ENCODE results near the gene EEF1A2. TPM values are rescaled to one million over a fixed set of nuclear protein-coding genes. Genes with fewer than 3 reads are reported as not detected.

The EEF1A2 gene
- total RNA-seq, 1 donor from 2014 or later: 0.54 TPM

DNA sequence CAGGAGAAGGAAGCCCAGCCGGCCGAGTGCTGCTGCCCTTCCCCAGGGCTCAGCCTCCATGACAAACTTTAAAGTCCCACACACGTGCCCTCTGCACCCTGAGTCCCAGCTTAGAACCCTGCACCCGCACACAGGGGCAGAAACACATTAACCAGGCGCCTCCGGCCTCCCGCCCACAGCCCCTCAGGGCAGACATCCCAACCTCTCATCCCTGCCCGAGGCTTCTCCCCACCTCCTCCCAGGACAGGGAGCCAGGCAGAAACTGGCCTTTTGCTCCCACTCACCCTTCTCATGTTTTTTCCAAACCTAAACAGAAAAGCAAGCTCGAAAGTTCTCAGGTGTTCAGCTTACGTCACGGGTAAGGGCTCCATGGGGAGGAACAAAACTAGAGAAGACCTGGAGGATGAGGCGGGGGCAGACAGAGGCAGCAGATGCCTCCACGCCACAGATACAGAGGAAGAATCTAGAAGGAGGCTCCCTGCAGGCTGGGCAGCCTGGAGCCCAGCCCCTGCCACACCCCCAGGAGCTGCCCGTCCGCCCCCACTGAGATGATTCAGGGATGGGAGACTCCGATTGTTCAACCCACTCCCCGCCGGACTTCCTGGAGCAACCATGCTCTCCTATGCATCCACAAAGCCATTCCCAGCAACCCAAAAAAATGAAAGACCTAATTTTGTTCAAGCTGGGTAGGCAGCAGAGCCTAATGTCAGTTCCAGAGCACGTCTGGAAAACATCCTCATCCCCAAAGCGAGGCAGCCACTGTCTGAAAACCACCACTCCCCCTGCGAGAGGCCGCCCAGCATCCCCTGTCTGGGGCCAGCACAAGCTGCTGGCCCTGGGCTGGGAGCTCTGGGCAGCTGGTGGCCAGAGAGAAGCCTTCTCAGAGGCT lies 35.2 kb downstream of the EEF1A2 start:
- Histone ChIP-seq H3K4me1 (peaks cover 16% of the 10 kb centered on the region), H3K9ac (no peak overlapping the region), H3K36me3 (no peaks in the 10 kb centered on the region), H3K4me2 (no peak overlapping the region), H3K79me2 (ENCODE audit: low read depth) (peaks cover 66% of the 10 kb centered on the region), H3K27me3 (no peaks in the 10 kb centered on the region), H3K4me3 (no peak overlapping the region), H3K9me3 (ENCODE audit: low read depth) (no peaks in the 10 kb centered on the region), H4K20me1 (ENCODE audit: low read depth) (peaks cover 99% of the 10 kb centered on the region), H3K27ac (no peak overlapping the region), H2AFZ (replicated peaks) (no peak overlapping the region), H3F3A (ENCODE audit: low read depth) (no peaks in the 10 kb centered on the region)
- Mint-ChIP-seq H3K27ac (no peak overlapping the region), H3K4me1 (peaks cover 49% of the 10 kb centered on the region), H3K27me3 (ENCODE audit: insufficient read depth, low read depth) (peaks cover 4% of the 10 kb centered on the region), H3K36me3 (no peaks in the 10 kb centered on the region), H3K4me3 (peak overlapping the region; percentile 46), H3K9me3 (no peaks in the 10 kb centered on the region)
- no peak for DNase-seq (ENCODE audit: low spot score)
- TF ChIP-seq EZH2phosphoT487 (IDR thresholded peaks at IDR 0.05) (no peak), EZH2 (IDR thresholded peaks at IDR 0.05) (no peak)
- TF ChIP-seq, protein P1, sequence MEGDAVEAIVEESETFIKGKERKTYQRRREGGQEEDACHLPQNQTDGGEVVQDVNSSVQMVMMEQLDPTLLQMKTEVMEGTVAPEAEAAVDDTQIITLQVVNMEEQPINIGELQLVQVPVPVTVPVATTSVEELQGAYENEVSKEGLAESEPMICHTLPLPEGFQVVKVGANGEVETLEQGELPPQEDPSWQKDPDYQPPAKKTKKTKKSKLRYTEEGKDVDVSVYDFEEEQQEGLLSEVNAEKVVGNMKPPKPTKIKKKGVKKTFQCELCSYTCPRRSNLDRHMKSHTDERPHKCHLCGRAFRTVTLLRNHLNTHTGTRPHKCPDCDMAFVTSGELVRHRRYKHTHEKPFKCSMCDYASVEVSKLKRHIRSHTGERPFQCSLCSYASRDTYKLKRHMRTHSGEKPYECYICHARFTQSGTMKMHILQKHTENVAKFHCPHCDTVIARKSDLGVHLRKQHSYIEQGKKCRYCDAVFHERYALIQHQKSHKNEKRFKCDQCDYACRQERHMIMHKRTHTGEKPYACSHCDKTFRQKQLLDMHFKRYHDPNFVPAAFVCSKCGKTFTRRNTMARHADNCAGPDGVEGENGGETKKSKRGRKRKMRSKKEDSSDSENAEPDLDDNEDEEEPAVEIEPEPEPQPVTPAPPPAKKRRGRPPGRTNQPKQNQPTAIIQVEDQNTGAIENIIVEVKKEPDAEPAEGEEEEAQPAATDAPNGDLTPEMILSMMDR (IDR thresholded peaks at IDR 0.05): no peak

- H3K27me3 Mint-ChIP-seq (ENCODE audit: insufficient read depth, low read depth): peaks cover 4% of the 10 kb centered on the region
- Histone ChIP-seq H3K27me3 (no peaks in the 10 kb centered on the region), H3F3A (ENCODE audit: low read depth) (no peaks in the 10 kb centered on the region), H3K79me2 (ENCODE audit: low read depth) (peaks cover 52% of the 10 kb centered on the region), H3K4me1 (peaks cover 16% of the 10 kb centered on the region), H2AFZ (replicated peaks) (no peak overlapping the region), H3K9ac (no peak overlapping the region), H3K4me2 (no peak overlapping the region), H4K20me1 (ENCODE audit: low read depth) (peaks cover 99% of the 10 kb centered on the region), H3K27ac (no peak overlapping the region), H3K9me3 (ENCODE audit: low read depth) (no peaks in the 10 kb centered on the region), H3K36me3 (no peaks in the 10 kb centered on the region), H3K4me3 (no peak overlapping the region)
- H3K36me3 Mint-ChIP-seq: no peaks in the 10 kb centered on the region
- no peak for DNase-seq (ENCODE audit: low spot score)
- no peak for TF ChIP-seq EZH2 (IDR thresholded peaks at IDR 0.05)
- TF ChIP-seq, protein P1 (IDR thresholded peaks at IDR 0.05): no peak
- no peak for TF ChIP-seq EZH2phosphoT487 (IDR thresholded peaks at IDR 0.05)
- peaks cover 45% of the 10 kb centered on the region for H3K4me1 Mint-ChIP-seq
- H3K9me3 Mint-ChIP-seq: no peaks in the 10 kb centered on the region
- no peak overlapping the region for H3K27ac Mint-ChIP-seq
- no peak overlapping the region for H3K4me3 Mint-ChIP-seq
These were observed 36.6 kb downstream of the EEF1A2 start for GRCh38 chr20:63462244-63462643.

- peaks cover 56% of the 10 kb centered on the region for H3K79me2 ChIP-seq (ENCODE audit: low read depth)
These were observed 37.6 kb downstream of the EEF1A2 start for GRCh38 chr20:63461104-63461763.

More at GRCh38 chr20:63461104-63461763, 37.6 kb downstream of the EEF1A2 start:
- H3F3A ChIP-seq (ENCODE audit: low read depth): no peaks in the 10 kb centered on the region
- no peaks in the 10 kb centered on the region for H3K36me3 ChIP-seq
- H3K9me3 Mint-ChIP-seq: no peaks in the 10 kb centered on the region
- peak; percentile 78 for DNase-seq (ENCODE audit: low spot score)
- peaks cover 4% of the 10 kb centered on the region for H3K27me3 Mint-ChIP-seq (ENCODE audit: insufficient read depth, low read depth)
- no peak overlapping the region for H3K4me3 Mint-ChIP-seq
- no peak overlapping the region for H3K27ac Mint-ChIP-seq
- no peak overlapping the region for H2AFZ ChIP-seq (replicated peaks)
- no peak overlapping the region for H3K4me3 ChIP-seq
- H3K9ac ChIP-seq: no peak overlapping the region
- H3K4me1 ChIP-seq: peaks cover 16% of the 10 kb centered on the region
- no peaks in the 10 kb centered on the region for H3K9me3 ChIP-seq (ENCODE audit: low read depth)
- no peak overlapping the region for H3K27ac ChIP-seq
- peaks cover 40% of the 10 kb centered on the region for H3K4me1 Mint-ChIP-seq
- H3K4me2 ChIP-seq: no peak overlapping the region
- H3K27me3 ChIP-seq: no peaks in the 10 kb centered on the region
- no peaks in the 10 kb centered on the region for H3K36me3 Mint-ChIP-seq
- peaks cover 99% of the 10 kb centered on the region for H4K20me1 ChIP-seq (ENCODE audit: low read depth)
- TF ChIP-seq EZH2 (IDR thresholded peaks at IDR 0.05): no peak
- TF ChIP-seq, protein P1 (IDR thresholded peaks at IDR 0.05): no peak
- TF ChIP-seq EZH2phosphoT487 (IDR thresholded peaks at IDR 0.05): no peak
